CD4-positive, alpha-beta T cell (primary cell): ENCODE measurements around the gene NETO1. TPM values are rescaled to one million over a fixed set of nuclear protein-coding genes. Genes with fewer than 3 reads are reported as not detected.

Experiments
- ATAC-seq: fragments of 200-7000 bp; cut with Tn5 transposase; one replicate; pipeline ENCODE4 v1.10.0; 2022; ENCODE audit warnings: mild to moderate bottlenecking; ENCODE audit not compliant: poor library complexity
- CTCF ChIA-PET: fragments of 350-600 bp; sonication (Branson Sonifier 250); formaldehyde crosslinking; loops from one replicate; lab custom pipeline; 2021; ENCODE audit warnings: antibody characterized with exemption, inconsistent platforms; lab: Charles Lee
- POLR2A ChIA-PET: fragments of 350-600 bp; sonication (Branson Sonifier 250); formaldehyde crosslinking; loops from one replicate; lab custom pipeline; 2021; ENCODE audit warnings: antibody characterized with exemption, inconsistent platforms; lab: Charles Lee
- DNase-seq, 14 experiments: peaks; one replicate each; pipeline ENCODE4 v3.0.0-alpha.2; 2013 to 2020; ENCODE audit warnings: mixed read lengths in 2 of 14
- H3K27ac ChIP-seq, 2 donors: one replicate each; pipeline versions ENCODE4 v1.5.1 to v1.7.0; 2013; ENCODE audit warnings: low read length in 2 of 2, low read depth in 1 of 2, mild to moderate bottlenecking in 1 of 2
- H3K27me3 ChIP-seq, 2 experiments: 1 replicate in 1 of 2; 2 replicates in 1 of 2; pipeline versions ENCODE4 v1.6.1 to v1.7.0; 2013; ENCODE audit warnings: low read length in 2 of 2, control low read depth in 1 of 2, mild to moderate bottlenecking in 1 of 2, moderate library complexity in 1 of 2; ENCODE audit not compliant: insufficient read depth in 2 of 2, control insufficient read depth in 1 of 2
- H3K36me3 ChIP-seq: one replicate; pipeline ENCODE4 v1.6.1; 2013; ENCODE audit warnings: low read length, control low read depth; ENCODE audit not compliant: insufficient read depth
- H3K4me1 ChIP-seq: one replicate; pipeline ENCODE4 v1.6.1; 2013; ENCODE audit warnings: low read length, control low read depth; ENCODE audit not compliant: insufficient read depth
- H3K4me3 ChIP-seq: one replicate; pipeline ENCODE4 v1.5.1; 2013; ENCODE audit warnings: mild to moderate bottlenecking, low read length, moderate library complexity
- H3K9me3 ChIP-seq, 2 experiments: 1 replicate in 1 of 2; 2 replicates in 1 of 2; pipeline versions ENCODE4 v1.6.1 to v1.7.0; 2013; ENCODE audit warnings: low read length in 2 of 2, mild to moderate bottlenecking in 2 of 2, control low read depth in 1 of 2, moderate library complexity in 1 of 2; ENCODE audit not compliant: control insufficient read depth in 1 of 2, insufficient read depth in 1 of 2
- H3K27ac Mint-ChIP-seq: one replicate; pipeline ENCODE4 v1.8.0; 2020; ENCODE audit warnings: mixed read lengths
- H3K27me3 Mint-ChIP-seq: one replicate; pipeline ENCODE4 v1.8.0; 2021; ENCODE audit warnings: mixed read lengths
- H3K36me3 Mint-ChIP-seq: one replicate; pipeline ENCODE4 v1.8.0; 2021; ENCODE audit warnings: low read depth, mixed read lengths
- H3K4me1 Mint-ChIP-seq: one replicate; pipeline ENCODE4 v1.8.0; 2021; ENCODE audit warnings: low read depth, mixed read lengths
- H3K4me3 Mint-ChIP-seq: one replicate; pipeline ENCODE4 v1.8.0; 2020; ENCODE audit warnings: mild to moderate bottlenecking, mixed read lengths
- H3K9me3 Mint-ChIP-seq: one replicate; pipeline ENCODE4 v1.8.0; 2020; ENCODE audit warnings: mixed read lengths
- CTCF ChIP-seq: fragments of 200-600 bp; IDR thresholded peaks from one replicate; pipeline ENCODE4 v1.8.0; 2022; ENCODE audit warnings: antibody characterized with exemption, mild to moderate bottlenecking
- intact Hi-C, 2 experiments: fragments of 100-400 bp; cut with DNase I in 1 of 2; cut with micrococcal nuclease in 1 of 2; formaldehyde crosslinking; loops; one replicate each; pipeline versions ENCODE4 v1.15.1 to v1.9.0; 2023 to 2025; cut with DNase I, micrococcal nuclease
- total RNA-seq, 174 experiments: library from RNA in 2 of 174; stranded (reverse) in 2 of 174; gene quantifications; one replicate each; pipeline ENCODE4 v1.2.3 and lab custom pipeline; 2021 to 2026

Gene NETO1
- total RNA-seq, 2 experiments from 2014 or later, result not detected

- CTCF ChIA-PET, result no interaction called here
- DNase-seq, result no peak
Observed at GRCh38 chr18:72819050-72819449, 48.7 kb downstream of the NETO1 start.

GRCh38 chr18:72811047-72811446 lies 56.7 kb downstream of the NETO1 start:
- H3K9me3 Mint-ChIP-seq, result peaks cover 12% of the 10 kb centered on the region
- no peaks in the 10 kb centered on the region for H3K27me3 ChIP-seq
- no peak overlapping the region for H3K27ac ChIP-seq
- H3K36me3 ChIP-seq, result no peaks in the 10 kb centered on the region
- no peak overlapping the region for H3K4me3 Mint-ChIP-seq
- H3K36me3 Mint-ChIP-seq, result no peaks in the 10 kb centered on the region
- H3K4me1 ChIP-seq, result no peaks in the 10 kb centered on the region
- intact Hi-C loops, result no loop called here
- no peaks in the 10 kb centered on the region for H3K9me3 ChIP-seq
- TF ChIP-seq CTCF, result no peak
- ATAC-seq (no peak), DNase-seq (no peak)
- no peak overlapping the region for H3K27ac Mint-ChIP-seq
- ChIA-PET POLR2A (no interaction called here), CTCF (no interaction called here)
- no peaks in the 10 kb centered on the region for H3K4me1 Mint-ChIP-seq
- no peak overlapping the region for H3K4me3 ChIP-seq
- H3K27me3 Mint-ChIP-seq, result no peaks in the 10 kb centered on the region

More at GRCh38 chr18:72819050-72819449, 48.7 kb downstream of the NETO1 start:
- H3K36me3 Mint-ChIP-seq, result no peaks in the 10 kb centered on the region
- H3K4me3 Mint-ChIP-seq, result no peak overlapping the region
- no peaks in the 10 kb centered on the region for H3K36me3 ChIP-seq
- H3K9me3 ChIP-seq, result peaks cover 0 to 5% of the 10 kb centered on the region in 2 experiments
- no peak for TF ChIP-seq CTCF
- no peaks in the 10 kb centered on the region for H3K27me3 ChIP-seq
- H3K27me3 Mint-ChIP-seq, result no peaks in the 10 kb centered on the region
- H3K27ac ChIP-seq, result no peak overlapping the region
- no peak for ATAC-seq
- peaks cover 11% of the 10 kb centered on the region for H3K9me3 Mint-ChIP-seq
- intact Hi-C loops, result no loop called here
- no peak overlapping the region for H3K4me3 ChIP-seq
- no peaks in the 10 kb centered on the region for H3K4me1 Mint-ChIP-seq
- H3K4me1 ChIP-seq, result no peaks in the 10 kb centered on the region
- POLR2A ChIA-PET, result no interaction called here
- no peak overlapping the region for H3K27ac Mint-ChIP-seq

- CTCF ChIA-PET, result no interaction called here
- Mint-ChIP-seq H3K4me1 (no peaks in the 10 kb centered on the region), H3K36me3 (no peaks in the 10 kb centered on the region), H3K9me3 (peaks cover 14% of the 10 kb centered on the region), H3K27me3 (no peaks in the 10 kb centered on the region), H3K4me3 (no peak overlapping the region), H3K27ac (no peak overlapping the region)
- no peaks in the 10 kb centered on the region for H3K4me1 ChIP-seq
- H3K27me3 ChIP-seq, result no peaks in the 10 kb centered on the region
- intact Hi-C loops, result no loop called here
- no peaks in the 10 kb centered on the region for H3K9me3 ChIP-seq
- TF ChIP-seq CTCF, result no peak
- no peak for DNase-seq
- no peak overlapping the region for H3K27ac ChIP-seq
- no peaks in the 10 kb centered on the region for H3K36me3 ChIP-seq
- H3K4me3 ChIP-seq, result no peak overlapping the region
- POLR2A ChIA-PET, result no interaction called here
- no peak for ATAC-seq
Observed at GRCh38 chr18:72808680-72809079, 59.1 kb downstream of the NETO1 start.
